Psoas muscle (tissue), 8 donors: Measurements from ENCODE around the gene BPIFA3. TPM values are rescaled to one million over a fixed set of nuclear protein-coding genes. Genes with fewer than 3 reads are reported as not detected.

ENCODE experiments used
- ATAC-seq, 4 donors: fragments of 200-7000 bp; cut with Tn5 transposase; one replicate each; pipeline ENCODE4 v1.9.1; 2020; ENCODE audit warnings: moderate library complexity in 3 of 4, mild to moderate bottlenecking in 2 of 4
- DNase-seq, 2 donors: peaks; one replicate each; pipeline ENCODE4 v3.0.0-alpha.2; 2020
- H3K27ac ChIP-seq: fragments of 200-600 bp; one replicate; pipeline ENCODE4 v1.8.0; 2022
- H3K27me3 ChIP-seq, 3 donors: fragments of 200-600 bp in 1 of 3; one replicate each; pipeline versions ENCODE4 v1.6.1 to v1.8.0; 2013 to 2022; ENCODE audit warnings: low read length in 2 of 3, mild to moderate bottlenecking in 2 of 3, moderate library complexity in 1 of 3; ENCODE audit not compliant: insufficient read depth in 3 of 3
- H3K36me3 ChIP-seq, 2 donors: fragments of 200-600 bp in 1 of 2; one replicate each; pipeline versions ENCODE4 v1.6.1 to v1.8.0; 2013 to 2022; ENCODE audit warnings: low read depth in 1 of 2, mild to moderate bottlenecking in 1 of 2, moderate library complexity in 1 of 2; ENCODE audit not compliant: insufficient read depth in 1 of 2
- H3K4me1 ChIP-seq: fragments of 200-600 bp; one replicate; pipeline ENCODE4 v1.8.0; 2022
- H3K4me3 ChIP-seq: fragments of 200-600 bp; one replicate; pipeline ENCODE4 v1.8.0; 2022; ENCODE audit warnings: mild to moderate bottlenecking
- H3K9me3 ChIP-seq: fragments of 200-600 bp; one replicate; pipeline ENCODE4 v1.8.0; 2022
- CTCF ChIP-seq: fragments of 200-600 bp; IDR thresholded peaks from one replicate; pipeline ENCODE4 v1.8.0; 2022; ENCODE audit warnings: antibody characterized with exemption
- WGBS, 3 donors: extraction: QIAGEN DNeasy Blood & Tissue Kit; methylation state at CpG; one replicate each; pipeline versions ENCODE4 v1.1.6 to v1.1.7; 2013; 5-methylcytosine and 5-hydroxymethylcytosine counted together
- intact Hi-C, 2 donors: fragments of 100-400 bp; cut with DNase I; formaldehyde crosslinking; loops; one replicate each; pipeline versions ENCODE4 v1.11.0 to v1.14.2; 2022
- polyA plus RNA-seq, 3 donors: library from polyadenylated mRNA; stranded (reverse); fragments of 200-250 nt; gene quantifications; one replicate each; pipeline ENCODE4 v1.2.3, GENCODE V29; 2013
- total RNA-seq, 4 donors: library from RNA; stranded (reverse); fragmentation: NEBNext Ultra II Directional in 2 of 4; extraction: Animal tissue kit (Norgen Biotek cat#: 25700) in 2 of 4; gene quantifications; one replicate each; pipeline versions ENCODE4 v1.2.1 to v1.2.4, GENCODE V29; 2021 to 2023
- donor health status: healthy with polysubstance abuse.
- donor health status: DM: no; HTN: no; CAD: no; lungs with moderate emphysema.
- donor health status: Bipolar disorder and iron deficiency.
- donor health status: healthy.
- donor health status: DM: yes; HTN: yes; CAD: no.
- donor health status: DM: no; HTN: no; CAD: no.
- donor health status: DM: no; HTN: no; CAD: no.
- donor health status: DM: yes; HTN: yes; CAD: no.

Gene BPIFA3
- total and polyA plus RNA-seq, 7 donors = not detected

- TF ChIP-seq CTCF = no peak
- Histone ChIP-seq H3K9me3 (no peaks in the 10 kb centered on the region), H3K4me1 (no peaks in the 10 kb centered on the region), H3K4me3 (no peak overlapping the region), H3K27ac (no peak overlapping the region), H3K27me3 (peaks cover 0 to 12% (median 3%) of the 10 kb centered on the region in 3 donors), H3K36me3 (no peaks in the 10 kb centered on the region)
- intact Hi-C loops = no loop called here
- 71 to 76% (median 71%) methylated on average over 5 of the region's 5 CpGs for WGBS, 3 donors
- ATAC-seq (no peak), DNase-seq (no peak)
These were observed 46.6 kb downstream of the BPIFA3 start for GRCh38 chr20:33263784-33264183.

- DNase-seq (no peak), ATAC-seq (no peak)
- H3K36me3 ChIP-seq = no peaks in the 10 kb centered on the region
- H3K4me3 ChIP-seq = no peak overlapping the region
- no peaks in the 10 kb centered on the region for H3K4me1 ChIP-seq
- no peak for TF ChIP-seq CTCF
- intact Hi-C loops = no loop called here
- WGBS, 3 donors = 54 to 69% (median 62%) methylated on average over 3 of the region's 3 CpGs
- H3K9me3 ChIP-seq = no peaks in the 10 kb centered on the region
- peaks cover 0 to 21% (median 3%) of the 10 kb centered on the region in 3 donors for H3K27me3 ChIP-seq
- H3K27ac ChIP-seq = no peak overlapping the region
These were observed 50.5 kb downstream of the BPIFA3 start for GRCh38 chr20:33267701-33268100.

GRCh38 chr20:33272155-33272873 is 55.2 kb downstream of the BPIFA3 start:
- ATAC-seq (no peak), DNase-seq (no peak)
- WGBS, 3 donors = 83 to 87% (median 85%) methylated on average over 10 of the region's 10 CpGs
- Histone ChIP-seq H3K36me3 (no peaks in the 10 kb centered on the region), H3K27ac (no peak overlapping the region), H3K4me3 (no peak overlapping the region), H3K4me1 (no peaks in the 10 kb centered on the region), H3K27me3 (peaks cover 0 to 12% (median 3%) of the 10 kb centered on the region in 3 donors), H3K9me3 (no peaks in the 10 kb centered on the region)
- intact Hi-C loops = no loop called here
- no peak for TF ChIP-seq CTCF

GRCh38 chr20:33273117-33273851 is 56.1 kb downstream of the BPIFA3 start:
- H3K27ac ChIP-seq = no peak overlapping the region
- no peak for ATAC-seq
- no peak for TF ChIP-seq CTCF
- H3K36me3 ChIP-seq = no peaks in the 10 kb centered on the region
- 55 to 60% (median 56%) methylated on average over 13 of the region's 13 CpGs for WGBS, 3 donors
- H3K9me3 ChIP-seq = no peaks in the 10 kb centered on the region
- H3K4me3 ChIP-seq = no peak overlapping the region
- intact Hi-C loops = no loop called here
- H3K4me1 ChIP-seq = no peaks in the 10 kb centered on the region
- no peak for DNase-seq
- peaks cover 0 to 22% (median 4%) of the 10 kb centered on the region in 3 donors for H3K27me3 ChIP-seq
